Astrocyte of the spinal cord (primary cell): ENCODE measurements around the gene CELSR2.
A peak's percentile ranks its signal among the peaks of the same experiment; 100 is the strongest.

Experiments used
- DNase-seq: peaks from one replicate; pipeline ENCODE4 v3.0.0; 2011; ENCODE audit warnings: low read depth, low spot score
- H3K4me3 ChIP-seq: 2 replicates; pipeline ENCODE4 v1.5.1; 2011; ENCODE audit warnings: low read depth, mild to moderate bottlenecking, low read length, moderate library complexity
- CTCF ChIP-seq: IDR thresholded peaks from 2 replicates; pipeline ENCODE4 v1.5.1; 2012; ENCODE audit warnings: low read depth, mild to moderate bottlenecking, low read length, inconsistent platforms
- in situ Hi-C: cut with HindIII; loops from 2 replicates; pipeline ENCODE4 v1.10.0; 2017; ENCODE audit warnings: low sequenced_read_pairs

The CELSR2 gene

DNA sequence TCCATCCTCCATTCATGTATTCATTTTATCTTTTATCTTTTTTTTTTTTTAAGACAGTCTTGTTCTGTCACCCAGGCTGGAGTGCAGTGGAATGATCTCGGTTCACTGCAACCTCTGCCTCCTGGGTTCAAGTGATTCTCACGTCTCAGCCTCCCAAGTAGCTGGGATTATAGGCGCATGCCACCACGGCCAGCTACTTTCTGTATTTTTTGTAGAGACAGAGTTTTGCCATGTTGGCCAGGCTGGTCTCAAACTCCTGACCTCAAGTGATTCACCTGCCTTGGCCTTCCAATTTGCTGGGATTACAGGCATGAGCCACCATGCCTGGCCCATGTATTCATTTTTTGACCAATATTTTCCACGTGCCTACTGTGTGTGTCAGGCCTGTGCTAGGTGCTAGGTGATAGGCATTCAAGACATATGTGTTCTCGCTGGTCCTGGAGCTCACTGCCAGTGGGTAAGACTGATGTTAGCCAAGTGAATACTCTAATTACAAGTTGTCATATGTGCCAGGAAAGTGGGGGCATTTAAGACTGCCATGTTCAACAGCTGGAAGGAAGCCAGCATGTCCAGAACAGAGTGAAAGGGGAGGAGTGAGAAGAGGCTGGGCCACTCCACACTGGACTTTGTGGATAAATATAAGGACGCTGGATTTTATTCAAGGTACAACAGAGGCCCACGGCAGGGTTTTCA is 5.3 kb upstream of the CELSR2 start:
- H3K4me3 ChIP-seq = no peak overlapping the region
- no peak for DNase-seq
- in situ Hi-C loops = no loop called here
- TF ChIP-seq CTCF = no peak

- TF ChIP-seq CTCF = no peak
- in situ Hi-C loops = no loop called here
- no peak overlapping the region for H3K4me3 ChIP-seq
- no peak for DNase-seq
Measured at GRCh38 chr1:109246141-109246551, 3.2 kb upstream of the CELSR2 start.

GRCh38 chr1:109247401-109248365 is 1.7 kb upstream of the CELSR2 start:
- DNase-seq = no peak
- no peak overlapping the region for H3K4me3 ChIP-seq
- TF ChIP-seq CTCF = no peak
- in situ Hi-C loops = no loop called here

- TF ChIP-seq CTCF = no peak
- in situ Hi-C loops = no loop called here
- H3K4me3 ChIP-seq = no peak overlapping the region
- DNase-seq = no peak
Measured at GRCh38 chr1:109248444-109248796, 919 bp upstream of the CELSR2 start.

DNA sequence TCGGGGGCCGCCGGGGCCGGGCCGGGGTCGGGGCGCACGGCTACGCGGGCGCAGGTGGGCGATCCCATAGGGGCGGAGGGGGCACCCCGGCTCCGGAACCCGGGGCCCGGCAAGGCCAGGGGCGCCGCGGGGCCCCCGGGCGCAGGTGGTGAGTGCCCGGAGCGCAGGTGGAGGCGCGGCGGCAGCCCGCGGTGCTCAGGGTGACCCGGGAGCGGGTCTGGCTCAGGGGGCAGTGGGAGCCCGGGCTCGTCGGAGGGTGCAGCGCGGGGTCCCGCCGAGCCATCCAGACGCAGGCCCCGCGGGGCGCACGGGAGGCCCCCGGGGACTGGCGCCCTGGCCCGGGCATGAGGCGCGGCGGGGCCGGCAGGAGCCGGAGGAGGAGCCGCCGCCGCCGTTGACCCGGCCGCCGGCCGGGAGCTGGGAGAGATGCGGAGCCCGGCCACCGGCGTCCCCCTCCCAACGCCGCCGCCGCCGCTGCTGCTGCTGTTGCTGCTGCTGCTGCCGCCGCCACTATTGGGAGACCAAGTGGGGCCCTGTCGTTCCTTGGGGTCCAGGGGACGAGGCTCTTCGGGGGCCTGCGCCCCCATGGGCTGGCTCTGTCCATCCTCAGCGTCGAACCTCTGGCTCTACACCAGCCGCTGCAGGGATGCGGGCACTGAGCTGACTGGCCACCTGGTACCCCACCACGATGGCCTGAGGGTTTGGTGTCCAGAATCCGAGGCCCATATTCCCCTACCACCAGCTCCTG is 489 bp downstream of the CELSR2 start:
- TF ChIP-seq CTCF = no peak
- DNase-seq = no peak
- in situ Hi-C loops = no loop called here
- H3K4me3 ChIP-seq = peak overlapping the region; percentile 30

DNA sequence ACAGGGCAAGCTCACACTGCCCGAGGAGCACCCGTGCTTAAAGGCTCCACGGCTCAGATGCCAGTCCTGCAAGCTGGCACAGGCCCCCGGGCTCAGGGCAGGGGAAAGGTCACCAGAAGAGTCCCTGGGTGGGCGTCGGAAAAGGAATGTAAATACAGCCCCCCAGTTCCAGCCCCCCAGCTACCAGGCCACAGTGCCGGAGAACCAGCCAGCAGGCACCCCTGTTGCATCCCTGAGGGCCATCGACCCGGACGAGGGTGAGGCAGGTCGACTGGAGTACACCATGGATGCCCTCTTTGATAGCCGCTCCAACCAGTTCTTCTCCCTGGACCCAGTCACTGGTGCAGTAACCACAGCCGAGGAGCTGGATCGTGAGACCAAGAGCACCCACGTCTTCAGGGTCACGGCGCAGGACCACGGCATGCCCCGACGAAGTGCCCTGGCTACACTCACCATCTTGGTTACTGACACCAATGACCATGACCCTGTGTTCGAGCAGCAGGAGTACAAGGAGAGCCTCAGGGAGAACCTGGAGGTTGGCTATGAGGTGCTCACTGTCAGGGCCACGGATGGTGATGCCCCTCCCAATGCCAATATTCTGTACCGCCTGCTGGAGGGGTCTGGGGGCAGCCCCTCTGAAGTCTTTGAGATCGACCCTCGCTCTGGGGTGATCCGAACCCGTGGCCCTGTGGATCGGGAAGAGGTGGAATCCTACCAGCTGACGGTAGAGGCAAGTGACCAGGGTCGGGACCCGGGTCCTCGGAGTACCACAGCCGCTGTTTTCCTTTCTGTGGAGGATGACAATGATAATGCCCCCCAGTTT is 1.3 kb downstream of the CELSR2 start:
- in situ Hi-C loops = no loop called here
- no peak for DNase-seq
- no peak overlapping the region for H3K4me3 ChIP-seq
- no peak for TF ChIP-seq CTCF
